IPS DF 4.7 (cell line): ENCODE measurements around the gene AHNAK2.

Experiments used
- DNase-seq: peaks from one replicate; pipeline ENCODE4 v3.0.0-alpha.2; 2013; ENCODE audit warnings: low spot score; ENCODE audit errors: extremely low read depth

Gene AHNAK2

GRCh38 chr14:104939666-104940410, 38.3 kb downstream of the AHNAK2 start:
- DNase-seq = no peak

- DNase-seq = no peak
Observed at GRCh38 chr14:104938960-104939359, 39.2 kb downstream of the AHNAK2 start.

- DNase-seq = no peak
Observed at GRCh38 chr14:104938436-104938835, 39.7 kb downstream of the AHNAK2 start.

GRCh38 chr14:104937694-104938365, 40.3 kb downstream of the AHNAK2 start:
- DNase-seq = no peak

- DNase-seq = no peak
Observed at GRCh38 chr14:104937161-104937560, 41.0 kb downstream of the AHNAK2 start.

- no peak for DNase-seq
Observed at GRCh38 chr14:104936361-104937155, 41.6 kb downstream of the AHNAK2 start.

GRCh38 chr14:104935955-104936354, 42.2 kb downstream of the AHNAK2 start:
- DNase-seq = no peak

GRCh38 chr14:104935026-104935650, 43.0 kb downstream of the AHNAK2 start:
- DNase-seq = no peak

GRCh38 chr14:104933746-104934733, 44.1 kb downstream of the AHNAK2 start:
- no peak for DNase-seq

- DNase-seq = peak; percentile 36
Observed at GRCh38 chr14:104932676-104933631, 45.2 kb downstream of the AHNAK2 start.

- no peak for DNase-seq
Observed at GRCh38 chr14:104931771-104932675, 46.2 kb downstream of the AHNAK2 start.

- no peak for DNase-seq
Observed at GRCh38 chr14:104931304-104931770, 46.8 kb downstream of the AHNAK2 start.

- no peak for DNase-seq
Observed at GRCh38 chr14:104930526-104931303, 47.5 kb downstream of the AHNAK2 start.

GRCh38 chr14:104929268-104930230, 48.6 kb downstream of the AHNAK2 start:
- no peak for DNase-seq

GRCh38 chr14:104928391-104929133, 49.6 kb downstream of the AHNAK2 start:
- no peak for DNase-seq
